MM.1S (cell line): ENCODE measurements around the gene RSPO3.

Source experiments
- DNase-seq: peaks from one replicate; pipeline ENCODE4 v3.0.0-alpha.2; 2015
- H2AFZ ChIP-seq: fragments of 300-600 bp; sonication (generic); 2 replicates; pipeline ENCODE4 v1.6.0; 2016; ENCODE audit warnings: antibody characterized with exemption, low read length
- H3F3A ChIP-seq: fragments of 300-600 bp; sonication (generic); 2 replicates; pipeline ENCODE4 v1.6.1; 2016; ENCODE audit warnings: mild to moderate bottlenecking, antibody characterized with exemption, low read length, moderate library complexity, mixed read lengths; ENCODE audit not compliant: insufficient read depth
- H3K27ac ChIP-seq: fragments of 300-600 bp; sonication (generic); 2 replicates; pipeline ENCODE4 v1.5.1; 2016; ENCODE audit warnings: mild to moderate bottlenecking, low read length
- H3K27me3 ChIP-seq: fragments of 300-600 bp; sonication (generic); replicated peaks from 2 replicates; pipeline ENCODE4 v1.6.0; 2016; ENCODE audit warnings: low read length; ENCODE audit not compliant: insufficient read depth
- H3K36me3 ChIP-seq: fragments of 300-600 bp; sonication (generic); replicated peaks from 2 replicates; pipeline ENCODE4 v1.6.1; 2016; ENCODE audit warnings: mild to moderate bottlenecking, low read length, mixed read lengths; ENCODE audit not compliant: insufficient read depth
- H3K4me1 ChIP-seq: fragments of 300-600 bp; sonication (generic); 2 replicates; pipeline ENCODE4 v1.6.1; 2016; ENCODE audit warnings: low read length, mixed read lengths
- H3K4me2 ChIP-seq: fragments of 300-600 bp; sonication (generic); 2 replicates; pipeline ENCODE4 v1.6.0; 2016; ENCODE audit warnings: low read depth, low read length
- H3K4me3 ChIP-seq: fragments of 300-600 bp; sonication (generic); 2 replicates; pipeline ENCODE4 v1.5.1; 2016; ENCODE audit warnings: low read length, mixed read lengths
- H3K79me2 ChIP-seq: fragments of 300-600 bp; sonication (generic); 2 replicates; pipeline ENCODE4 v1.6.1; 2016; ENCODE audit warnings: mixed run types, low read length, mixed read lengths
- H3K9ac ChIP-seq: fragments of 300-600 bp; sonication (generic); 2 replicates; pipeline ENCODE4 v1.6.1; 2016; ENCODE audit warnings: low read length, mixed read lengths
- H3K9me2 ChIP-seq: fragments of 300-600 bp; sonication (generic); replicated peaks from 2 replicates; pipeline ENCODE4 v1.6.1; 2016; ENCODE audit warnings: mild to moderate bottlenecking, low read length, mixed read lengths; ENCODE audit not compliant: insufficient read depth
- H3K9me3 ChIP-seq: fragments of 300-600 bp; sonication (generic); replicated peaks from 2 replicates; pipeline ENCODE4 v1.6.1; 2016; ENCODE audit warnings: mild to moderate bottlenecking, low read length, mixed read lengths; ENCODE audit not compliant: insufficient read depth
- H4K20me1 ChIP-seq: fragments of 300-600 bp; sonication (generic); 2 replicates; pipeline ENCODE4 v1.6.1; 2016; ENCODE audit warnings: mild to moderate bottlenecking, low read length, moderate library complexity, mixed read lengths; ENCODE audit not compliant: insufficient read depth
- EZH2 ChIP-seq: fragments of 300-600 bp; sonication (generic); optimal IDR thresholded peaks from 2 replicates; pipeline ENCODE3; 2017; ENCODE audit warnings: low read depth, mild to moderate bottlenecking, antibody characterized with exemption, low read length, mixed read lengths
- EZH2phosphoT487 ChIP-seq: fragments of 300-600 bp; sonication (generic); IDR thresholded peaks from 2 replicates; pipeline ENCODE4 v1.6.1; 2018; ENCODE audit warnings: antibody characterized with exemption, low read length
- TF ChIP-seq, protein P1 (sequence below): fragments of 300-600 bp; sonication (generic); IDR thresholded peaks from 2 replicates; pipeline ENCODE4 v1.5.1; 2016; ENCODE audit warnings: antibody characterized with exemption, low read length, mixed read lengths

RSPO3 gene

DNA sequence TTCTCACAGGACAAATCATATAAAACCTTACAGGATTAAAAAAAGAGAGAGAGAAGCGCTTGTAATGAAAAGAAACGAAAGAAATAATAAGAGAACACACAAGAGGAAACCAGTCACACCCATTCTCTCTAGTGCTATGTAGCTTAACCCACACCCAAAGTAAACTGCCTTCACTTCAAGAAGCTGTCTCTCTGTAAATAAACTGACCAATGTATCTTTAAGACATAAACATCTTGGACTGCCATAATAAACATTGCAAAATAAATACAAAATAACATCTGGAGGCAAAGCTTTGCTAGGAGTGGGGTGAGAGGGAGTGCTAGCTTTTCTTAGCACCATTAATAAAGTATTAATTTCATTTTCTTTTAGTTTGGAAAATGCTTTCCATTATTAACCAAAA is 86.6 kb downstream of the RSPO3 start:
- Histone ChIP-seq H3K27me3 (no peaks in the 10 kb centered on the region), H4K20me1 (no peaks in the 10 kb centered on the region), H3K36me3 (no peaks in the 10 kb centered on the region), H3K79me2 (no peaks in the 10 kb centered on the region), H3K9ac (no peak overlapping the region), H3K4me2 (no peak overlapping the region), H3F3A (no peaks in the 10 kb centered on the region), H3K27ac (no peak overlapping the region), H3K4me3 (no peak overlapping the region), H3K9me3 (no peaks in the 10 kb centered on the region), H3K4me1 (no peaks in the 10 kb centered on the region), H3K9me2 (no peaks in the 10 kb centered on the region), H2AFZ (no peak overlapping the region)
- no peak for DNase-seq
- TF ChIP-seq, protein P1, sequence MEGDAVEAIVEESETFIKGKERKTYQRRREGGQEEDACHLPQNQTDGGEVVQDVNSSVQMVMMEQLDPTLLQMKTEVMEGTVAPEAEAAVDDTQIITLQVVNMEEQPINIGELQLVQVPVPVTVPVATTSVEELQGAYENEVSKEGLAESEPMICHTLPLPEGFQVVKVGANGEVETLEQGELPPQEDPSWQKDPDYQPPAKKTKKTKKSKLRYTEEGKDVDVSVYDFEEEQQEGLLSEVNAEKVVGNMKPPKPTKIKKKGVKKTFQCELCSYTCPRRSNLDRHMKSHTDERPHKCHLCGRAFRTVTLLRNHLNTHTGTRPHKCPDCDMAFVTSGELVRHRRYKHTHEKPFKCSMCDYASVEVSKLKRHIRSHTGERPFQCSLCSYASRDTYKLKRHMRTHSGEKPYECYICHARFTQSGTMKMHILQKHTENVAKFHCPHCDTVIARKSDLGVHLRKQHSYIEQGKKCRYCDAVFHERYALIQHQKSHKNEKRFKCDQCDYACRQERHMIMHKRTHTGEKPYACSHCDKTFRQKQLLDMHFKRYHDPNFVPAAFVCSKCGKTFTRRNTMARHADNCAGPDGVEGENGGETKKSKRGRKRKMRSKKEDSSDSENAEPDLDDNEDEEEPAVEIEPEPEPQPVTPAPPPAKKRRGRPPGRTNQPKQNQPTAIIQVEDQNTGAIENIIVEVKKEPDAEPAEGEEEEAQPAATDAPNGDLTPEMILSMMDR: no peak
- TF ChIP-seq EZH2 (no peak), EZH2phosphoT487 (no peak)

DNA sequence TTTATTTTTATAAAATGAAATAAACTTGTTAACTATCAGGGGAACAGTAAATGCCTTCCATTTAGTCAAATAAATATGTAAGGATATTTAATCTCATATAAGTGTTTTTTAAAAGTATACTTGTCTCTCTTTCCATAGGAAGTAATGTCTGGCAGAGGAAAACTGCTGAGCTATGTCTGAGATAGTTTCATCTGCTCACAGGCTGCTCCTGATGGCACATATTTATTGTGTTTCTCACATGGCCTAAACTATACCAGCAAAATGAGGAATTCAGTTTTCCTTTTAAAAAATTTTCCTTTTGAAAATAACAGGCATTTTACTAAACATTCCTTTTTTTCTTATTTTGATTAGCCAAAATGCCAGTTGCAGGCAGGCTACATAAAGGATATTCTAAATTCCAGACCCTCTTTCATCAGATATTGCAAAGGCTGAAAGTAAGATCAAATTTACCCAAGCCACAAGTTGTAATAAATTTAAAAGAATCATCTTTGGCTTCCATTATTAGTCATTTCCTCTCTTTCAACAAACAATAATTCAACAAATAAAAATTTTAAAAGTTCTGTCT is 88.1 kb downstream of the RSPO3 start:
- no peaks in the 10 kb centered on the region for H3K9me2 ChIP-seq
- DNase-seq: no peak
- H3K4me2 ChIP-seq: no peak overlapping the region
- H3K27me3 ChIP-seq: no peaks in the 10 kb centered on the region
- no peaks in the 10 kb centered on the region for H3K36me3 ChIP-seq
- no peaks in the 10 kb centered on the region for H3K4me1 ChIP-seq
- no peak overlapping the region for H2AFZ ChIP-seq
- no peak overlapping the region for H3K27ac ChIP-seq
- no peaks in the 10 kb centered on the region for H3F3A ChIP-seq
- H3K9ac ChIP-seq: no peak overlapping the region
- H3K9me3 ChIP-seq: no peaks in the 10 kb centered on the region
- no peaks in the 10 kb centered on the region for H4K20me1 ChIP-seq
- H3K79me2 ChIP-seq: no peaks in the 10 kb centered on the region
- no peak overlapping the region for H3K4me3 ChIP-seq
- TF ChIP-seq, protein P1: no peak
- TF ChIP-seq EZH2 (no peak), EZH2phosphoT487 (no peak)

DNA sequence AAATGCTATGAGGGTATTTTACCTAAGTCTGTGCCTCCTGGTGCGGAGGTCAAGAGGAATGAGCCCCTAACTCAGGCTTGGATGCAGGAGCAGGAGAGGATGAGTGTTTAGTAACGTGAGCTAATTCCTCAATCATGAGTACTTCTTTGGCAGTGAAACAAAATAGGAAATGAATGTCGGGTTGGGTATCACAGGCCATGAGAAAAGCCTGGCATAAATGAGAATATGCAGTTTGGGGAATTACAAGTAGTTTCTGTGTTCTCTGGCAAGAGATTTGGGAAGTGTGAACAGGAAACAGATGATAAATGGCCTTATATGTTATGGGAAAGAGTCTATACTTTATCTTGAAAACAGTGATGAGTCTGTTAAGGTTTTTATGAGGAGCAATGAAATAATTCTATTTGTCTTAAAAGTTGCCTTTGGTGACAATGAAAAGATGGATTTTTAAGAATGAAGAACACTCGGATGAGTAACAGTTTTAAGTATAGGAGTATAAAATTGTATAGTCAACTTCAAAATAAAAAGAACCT is 89.2 kb downstream of the RSPO3 start:
- H3K9me2 ChIP-seq: no peaks in the 10 kb centered on the region
- H3K27ac ChIP-seq: no peak overlapping the region
- H3F3A ChIP-seq: no peaks in the 10 kb centered on the region
- no peak overlapping the region for H3K4me2 ChIP-seq
- H3K4me3 ChIP-seq: no peak overlapping the region
- no peak overlapping the region for H3K9ac ChIP-seq
- no peaks in the 10 kb centered on the region for H3K4me1 ChIP-seq
- H4K20me1 ChIP-seq: no peaks in the 10 kb centered on the region
- no peak for DNase-seq
- TF ChIP-seq EZH2phosphoT487 (no peak), EZH2 (no peak)
- TF ChIP-seq, protein P1: no peak
- no peaks in the 10 kb centered on the region for H3K27me3 ChIP-seq
- no peaks in the 10 kb centered on the region for H3K9me3 ChIP-seq
- no peaks in the 10 kb centered on the region for H3K79me2 ChIP-seq
- H2AFZ ChIP-seq: no peak overlapping the region
- no peaks in the 10 kb centered on the region for H3K36me3 ChIP-seq
